Panc1 (cell line): ENCODE results near the gene NRG2. TPM values are rescaled to one million over a fixed set of nuclear protein-coding genes. Genes with fewer than 3 reads are reported as not detected.

ENCODE experiments used
- ATAC-seq: fragments of 200-7000 bp; cut with Tn5 transposase; 2 replicates; pipeline ENCODE4 v1.9.1; 2020; ENCODE audit warnings: mild to moderate bottlenecking, moderate library complexity
- BruUV-seq: library from RNA; stranded (reverse); fragments of 400-500 nt; replicated peaks from 2 replicates; lab custom pipeline; 2021; lab: Mats Ljungman, UMichigan
- CTCF ChIA-PET: fragments of 300-600 bp; sonication (Branson Sonifier 250); formaldehyde crosslinking; loops from one replicate; lab custom pipeline; 2022; ENCODE audit warnings: antibody characterized with exemption; lab: Charles Lee
- POLR2A ChIA-PET: fragments of 300-600 bp; sonication (Branson Sonifier 250); formaldehyde crosslinking; loops from one replicate; lab custom pipeline; 2022; ENCODE audit warnings: antibody characterized with exemption; lab: Charles Lee
- DNase-seq: peaks from one replicate; pipeline ENCODE4 v3.0.0-alpha.2; 2010; ENCODE audit warnings: low read depth, low spot score
- H3K27ac ChIP-seq: 2 replicates; pipeline ENCODE4 v1.5.1; 2011; ENCODE audit warnings: mild to moderate bottlenecking, low read length, inconsistent platforms
- H3K27me3 ChIP-seq: fragments of 200-500 bp; sonication (Bioruptor generic); 2 replicates; pipeline ENCODE4 v1.6.0; 2014; ENCODE audit warnings: low read length, inconsistent platforms; ENCODE audit not compliant: control insufficient read depth, insufficient read depth
- H3K36me3 ChIP-seq: fragments of 200-500 bp; sonication (Bioruptor generic); 2 replicates; pipeline ENCODE4 v1.5.1; 2014; ENCODE audit warnings: inconsistent platforms, mild to moderate bottlenecking, low read length, moderate library complexity; ENCODE audit not compliant: control insufficient read depth, insufficient read depth
- H3K4me1 ChIP-seq: 2 replicates; pipeline ENCODE4 v1.5.1; 2011; ENCODE audit warnings: inconsistent platforms, mild to moderate bottlenecking, low read length, moderate library complexity; ENCODE audit not compliant: control insufficient read depth, insufficient read depth
- H3K4me3 ChIP-seq, 2 experiments: 2 replicates each; pipeline ENCODE4 v1.5.1; 2011 to 2012; ENCODE audit warnings: low read depth in 2 of 2, low read length in 2 of 2, mild to moderate bottlenecking in 2 of 2, inconsistent platforms in 1 of 2, moderate library complexity in 1 of 2
- H3K9me3 ChIP-seq: fragments of 200-500 bp; sonication (Bioruptor generic); 2 replicates; pipeline ENCODE4 v1.5.1; 2014; ENCODE audit warnings: low read depth, mild to moderate bottlenecking, inconsistent platforms, low read length, moderate library complexity; ENCODE audit not compliant: control insufficient read depth, insufficient read depth
- CTCF ChIP-seq: fragments of 450-650 bp; IDR thresholded peaks from 2 replicates; pipeline ENCODE4 v1.5.1; 2017; ENCODE audit warnings: mild to moderate bottlenecking
- POLR2AphosphoS5 ChIP-seq: IDR thresholded peaks from 2 replicates; pipeline ENCODE4 v1.6.1; 2012; ENCODE audit warnings: mild to moderate bottlenecking, low read depth, low read length, moderate library complexity
- REST ChIP-seq, 2 experiments: IDR thresholded peaks; 2 replicates each; pipeline ENCODE4 v1.6.1; 2011 to 2012; ENCODE audit warnings: low read depth in 2 of 2, control low read depth in 1 of 2, low read length in 1 of 2, mild to moderate bottlenecking in 1 of 2, moderate library complexity in 1 of 2; ENCODE audit not compliant: insufficient read depth in 1 of 2
- SIN3A ChIP-seq: IDR thresholded peaks from 2 replicates; pipeline ENCODE4 v1.6.1; 2012; ENCODE audit warnings: low read depth, mild to moderate bottlenecking, low read length, moderate library complexity, borderline replicate concordance; ENCODE audit not compliant: insufficient read depth
- TCF7L2 ChIP-seq: IDR thresholded peaks from 2 replicates; pipeline ENCODE4 v1.6.1; 2011; ENCODE audit warnings: mild to moderate bottlenecking, low read depth, low read length, inconsistent platforms
- in situ Hi-C: cut with HindIII; loops from 2 replicates; pipeline ENCODE4 v1.10.0; 2016; ENCODE audit warnings: low sequenced_read_pairs, low pct_unique_long_range_greater_than_20kb
- intact Hi-C: fragments of 100-400 bp; cut with micrococcal nuclease; formaldehyde crosslinking; loops from one replicate; pipeline ENCODE4 v1.10.0; 2022; ENCODE audit not compliant: unreplicated experiment
- total RNA-seq: library from RNA; stranded (reverse); gene quantifications from one replicate; pipeline ENCODE4 v1.2.1, GENCODE V29; 2021; ENCODE audit not compliant: unreplicated experiment

NRG2 gene
- total RNA-seq, 1 experiment from 2014 or later = 20.2 TPM

- H3K27ac ChIP-seq = no peak overlapping the region
- ChIA-PET CTCF (interaction anchor here (0.6 kb wide), 1 partner anchor 107 kb away, joined by 4 read pairs; no protein-coding TSS in a partner anchor), POLR2A (no interaction called here)
- ATAC-seq (no peak), DNase-seq (no peak)
- no peak overlapping the region for H3K4me3 ChIP-seq
- TF ChIP-seq CTCF = no peak
- no peak for TF ChIP-seq POLR2AphosphoS5
- TF ChIP-seq SIN3A = no peak
- TF ChIP-seq TCF7L2 = no peak
- no peak for TF ChIP-seq REST (IDR thresholded peaks at IDR 0.05; ENCODE audit: insufficient read depth in 1 of 2, low read depth in 2 of 2, low read length in 1 of 2)
- H3K27me3 ChIP-seq = no peaks in the 10 kb centered on the region
- peaks cover 9% of the 10 kb centered on the region for H3K4me1 ChIP-seq
- in situ Hi-C loops (no loop called here), intact Hi-C loops (no loop called here)
- BruUV-seq = no TSS peak
- H3K36me3 ChIP-seq = no peaks in the 10 kb centered on the region
- H3K9me3 ChIP-seq = no peaks in the 10 kb centered on the region
These were observed 42.8 kb downstream of the NRG2 start for GRCh38 chr5:140000332-140000731.

- in situ Hi-C loops (no loop called here), intact Hi-C loops (no loop called here)
- Histone ChIP-seq H3K27me3 (no peaks in the 10 kb centered on the region), H3K4me1 (peaks cover 9% of the 10 kb centered on the region), H3K36me3 (no peaks in the 10 kb centered on the region), H3K27ac (no peak overlapping the region; the same call in 1 of the 2 replicates), H3K9me3 (no peaks in the 10 kb centered on the region), H3K4me3 (no peak overlapping the region)
- ChIA-PET CTCF (no interaction called here), POLR2A (no interaction called here)
- ATAC-seq = no peak
- DNase-seq = no peak
- TF ChIP-seq REST (IDR thresholded peaks at IDR 0.05; ENCODE audit: insufficient read depth in 1 of 2, low read depth in 2 of 2, low read length in 1 of 2) = no peak
- no peak for TF ChIP-seq CTCF
- no peak for TF ChIP-seq POLR2AphosphoS5
- TF ChIP-seq TCF7L2 = no peak
- TF ChIP-seq SIN3A = no peak
- BruUV-seq = no TSS peak
These were observed 44.3 kb downstream of the NRG2 start for GRCh38 chr5:139998837-139999236.
